Measurements from ENCODE around the gene LYPLA2.
"Not testable (repeated sequence)": the region's sequence is repeated elsewhere in the genome, so short reads cannot be mapped to it uniquely, and the experiment has no call there.

Gene LYPLA2

DNA sequence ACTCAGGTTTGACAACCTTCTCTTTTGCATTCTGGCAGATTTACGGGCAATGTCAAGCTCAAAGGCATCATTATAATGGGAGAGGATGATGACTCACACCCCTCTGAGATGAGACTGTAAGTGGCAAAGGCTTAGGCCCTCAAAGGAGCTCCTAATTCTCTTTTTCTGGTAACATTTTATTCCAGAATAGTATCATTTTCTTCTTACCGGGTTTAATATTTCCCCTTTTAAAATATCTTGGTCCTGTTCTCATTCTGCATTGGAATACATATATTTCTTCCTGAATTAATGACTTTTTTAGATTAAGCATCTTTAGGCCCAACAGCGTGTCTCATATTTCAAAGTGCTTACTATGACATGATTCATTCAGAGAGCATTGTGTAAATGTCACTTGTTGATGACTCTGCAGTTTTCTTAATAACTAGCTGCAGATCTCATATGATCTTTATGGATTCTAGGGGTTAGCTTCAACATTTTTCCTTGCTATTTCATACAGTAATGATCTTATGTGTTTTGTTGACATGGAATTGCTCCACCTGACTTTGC lies 11.0 kb upstream of the LYPLA2 start:
- DNase-seq, result no peak

GRCh38 chr1:23783141-23783540 lies 7.8 kb upstream of the LYPLA2 start:
- DNase-seq, result not testable (repeated sequence)

DNA sequence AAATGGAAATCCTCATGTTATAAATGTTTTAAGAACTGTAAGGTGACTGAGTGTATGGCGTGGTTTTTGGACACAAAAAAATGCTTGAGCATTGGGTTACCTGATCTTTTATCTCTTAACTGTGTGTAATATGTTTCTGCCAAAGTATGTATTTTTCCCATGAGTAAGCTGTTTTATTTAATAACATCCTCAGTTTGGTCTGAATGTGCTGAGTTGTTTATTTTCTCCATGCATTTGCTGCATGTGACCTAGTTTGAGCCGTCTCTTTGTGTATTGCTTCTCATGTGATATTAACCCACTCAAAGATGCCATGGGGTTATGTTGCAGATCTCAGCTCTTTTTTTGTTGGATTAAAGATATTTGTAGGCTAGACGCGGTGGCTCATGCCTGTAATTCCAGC lies 6.1 kb upstream of the LYPLA2 start:
- no peak for DNase-seq

- DNase-seq, result no peak
Measured at GRCh38 chr1:23787701-23788100, 3.2 kb upstream of the LYPLA2 start.

- no peak for DNase-seq
Measured at GRCh38 chr1:23788695-23789094, 2.2 kb upstream of the LYPLA2 start.

- no peak for DNase-seq
Measured at GRCh38 chr1:23791516-23792047, 637 bp downstream of the LYPLA2 start.

GRCh38 chr1:23792151-23792945 lies 1.4 kb downstream of the LYPLA2 start:
- no peak for DNase-seq

- DNase-seq, result peak; percentile 37
Measured at GRCh38 chr1:23793018-23793781, 2.3 kb downstream of the LYPLA2 start.

- no peak for DNase-seq
Measured at GRCh38 chr1:23793861-23794731, 3.2 kb downstream of the LYPLA2 start.

- DNase-seq, result not testable (repeated sequence)
Measured at GRCh38 chr1:23794732-23795182, 3.8 kb downstream of the LYPLA2 start.

DNA sequence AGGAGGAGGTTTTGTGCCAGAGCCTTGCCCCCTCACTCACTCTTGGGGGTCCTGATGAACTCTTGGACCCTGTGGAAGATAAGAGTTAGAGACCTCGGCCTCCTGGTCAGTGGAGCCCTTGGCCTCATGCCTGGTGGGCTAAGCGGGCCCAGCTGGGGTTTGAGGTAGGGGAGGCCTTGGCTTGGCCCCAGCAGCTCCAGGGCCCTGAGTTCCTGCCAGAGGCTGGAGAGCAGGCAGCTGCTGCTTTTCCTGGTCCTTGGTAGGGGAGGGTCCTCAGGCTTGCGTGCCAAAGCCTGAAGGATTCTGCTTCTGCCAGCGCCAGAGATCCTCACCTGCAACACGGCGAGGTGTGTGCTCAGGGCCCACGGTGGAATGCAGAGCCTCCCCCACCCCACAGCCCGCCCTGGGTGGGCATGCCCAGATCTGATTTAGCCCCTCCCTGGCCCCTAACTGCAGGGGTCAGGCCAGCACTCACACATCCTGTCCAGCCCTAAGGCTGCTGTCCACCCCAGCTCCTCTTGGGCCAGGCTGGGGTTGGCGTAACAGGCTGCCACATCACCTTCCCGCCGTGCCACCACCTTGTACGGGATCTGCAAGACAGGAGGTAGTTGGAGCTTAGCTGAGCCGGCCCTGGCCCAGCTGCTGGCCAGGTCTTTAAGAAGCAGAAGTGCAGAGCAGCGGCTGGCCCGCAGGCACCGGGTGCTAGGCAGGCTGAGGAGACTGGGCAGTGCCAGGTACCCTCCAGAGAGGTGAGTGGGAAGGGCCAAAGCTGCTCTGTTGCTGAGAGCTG lies 4.9 kb downstream of the LYPLA2 start:
- no peak for DNase-seq

- DNase-seq, result no peak
Measured at GRCh38 chr1:23796466-23797271, 5.7 kb downstream of the LYPLA2 start.

- no peak for DNase-seq
Measured at GRCh38 chr1:23797478-23798448, 6.8 kb downstream of the LYPLA2 start.

GRCh38 chr1:23798662-23799142 lies 7.8 kb downstream of the LYPLA2 start:
- no peak for DNase-seq

GRCh38 chr1:23799255-23799569 lies 8.3 kb downstream of the LYPLA2 start:
- DNase-seq, result no peak

DNA sequence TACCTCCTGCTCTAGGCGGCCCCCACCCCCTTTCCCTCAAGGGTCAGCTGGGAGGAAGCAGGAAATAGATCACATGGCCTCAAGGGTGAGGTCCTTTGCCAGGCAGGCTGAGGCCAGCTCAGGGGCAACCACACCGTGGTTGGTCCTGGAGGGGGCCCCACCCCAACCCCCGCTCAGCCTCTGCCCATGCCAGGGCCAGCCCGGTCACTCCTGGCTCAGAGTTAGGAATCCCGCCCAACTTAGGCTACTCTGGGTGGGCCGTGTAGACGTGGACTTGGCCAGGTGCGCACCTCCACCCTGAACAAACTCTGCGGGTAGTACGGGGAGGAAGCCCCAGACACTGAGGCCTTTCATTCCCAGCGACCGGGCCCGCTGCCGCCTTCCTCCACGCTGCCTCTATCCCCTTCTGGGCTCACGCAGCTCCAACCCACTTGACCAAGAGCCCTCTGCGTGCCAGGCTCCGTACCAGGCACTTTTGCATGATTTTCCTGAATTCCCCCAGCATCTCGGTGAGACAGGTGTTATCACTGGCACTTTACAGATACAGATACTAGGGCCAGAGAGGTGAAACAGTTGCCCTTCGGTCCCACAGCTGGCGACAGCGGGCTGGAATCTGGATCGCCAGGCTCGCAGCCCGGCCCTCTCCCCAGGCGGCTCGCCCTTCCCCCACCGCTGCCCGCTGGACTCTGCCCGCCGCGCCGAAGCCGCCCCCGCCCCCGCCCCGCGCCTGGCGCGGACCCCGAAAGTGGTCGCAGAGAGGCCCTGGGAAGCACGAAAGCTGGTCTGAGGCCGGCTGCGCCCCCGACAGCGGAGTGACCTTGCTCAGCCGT lies 8.8 kb downstream of the LYPLA2 start:
- DNase-seq, result peak; percentile 18

DNA sequence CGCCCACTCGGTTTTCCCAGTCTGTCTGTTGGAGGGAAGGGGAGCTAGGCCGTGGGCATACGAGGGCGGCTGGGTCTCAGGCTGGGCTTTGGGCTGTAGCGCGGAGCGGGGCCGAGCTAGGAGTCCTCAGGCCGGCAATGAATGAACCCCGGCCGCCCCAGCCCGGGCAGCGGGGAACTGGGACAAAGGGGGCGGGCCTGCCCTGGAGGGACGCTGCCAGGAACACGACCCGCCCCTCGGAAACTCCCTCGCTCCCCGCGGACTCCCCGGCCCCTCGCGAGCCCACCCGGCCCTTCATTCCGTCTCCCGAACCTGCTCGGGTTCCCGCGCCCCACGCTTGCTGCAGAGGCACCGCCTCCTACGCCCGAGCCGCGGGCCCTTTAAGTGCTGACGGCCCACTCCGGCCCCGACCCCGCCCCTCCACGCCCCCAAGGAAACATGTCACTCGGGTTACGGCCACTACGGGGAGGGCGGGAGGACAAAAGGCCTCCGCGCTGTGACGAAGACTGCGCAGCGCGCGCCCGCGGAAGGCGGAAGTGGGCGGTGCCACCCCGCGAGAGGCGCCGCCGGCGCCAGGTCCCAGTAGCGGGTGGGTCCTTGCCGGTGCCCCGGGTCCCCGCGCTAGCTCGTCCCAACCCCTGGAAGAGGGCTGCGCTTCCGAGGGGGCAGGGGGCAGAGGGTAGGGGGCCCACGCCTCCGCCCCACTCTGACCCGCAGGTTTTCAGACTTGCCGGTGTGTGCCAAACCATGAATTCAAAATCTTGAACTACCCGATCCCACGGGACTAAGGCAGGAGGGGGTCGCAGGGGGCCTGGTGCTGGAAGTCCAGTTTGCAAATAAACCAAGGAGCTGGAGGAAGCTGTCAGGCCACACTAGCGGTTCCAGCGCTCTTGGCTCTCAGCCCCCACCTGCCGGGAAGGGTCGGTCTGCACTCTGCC lies 9.7 kb downstream of the LYPLA2 start, which contains the start of gene GALE:
Gene GALE, minus strand, starts transcription at position 355 of the 938 bp plus-strand sequence. CDS start 1,747 bp downstream, outside the sequence.
- peak; percentile 92 for DNase-seq

Measured in MV-4-11 (cell line).